ENCODE measurements around the gene SPATA32. TPM values are rescaled to one million over a fixed set of nuclear protein-coding genes. Genes with fewer than 3 reads are reported as not detected.

The SPATA32 gene
- total RNA-seq, 1 donor from 2014 or later, result not detected

DNA sequence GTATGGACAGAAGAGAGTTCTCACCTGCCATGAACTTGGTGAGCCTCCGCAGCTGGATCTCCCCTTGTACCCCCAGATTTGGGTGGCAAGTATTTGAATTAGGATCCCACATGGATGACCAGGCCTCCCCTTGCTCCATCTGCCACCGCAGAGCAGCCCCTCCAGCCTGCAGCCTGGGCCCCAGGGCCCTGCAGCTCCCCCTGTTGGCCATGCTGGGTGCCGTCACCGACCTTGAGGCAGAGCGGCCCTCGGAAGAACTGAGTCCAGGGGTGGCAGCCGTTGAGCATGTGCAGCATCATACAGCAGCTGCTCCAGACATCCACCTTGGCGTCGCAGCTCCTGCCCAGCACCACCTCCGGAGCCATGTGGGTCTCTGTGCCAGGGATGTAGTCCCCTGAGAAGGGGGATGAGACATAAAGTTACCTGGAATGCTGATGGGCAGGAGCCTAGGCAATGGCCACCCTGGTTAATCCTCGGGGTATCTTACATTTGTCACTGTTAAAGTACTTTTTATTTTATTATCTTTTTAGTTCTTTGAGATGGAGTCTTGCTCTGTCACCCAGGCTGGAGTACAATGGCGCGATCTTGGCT, 9.0 kb upstream of the SPATA32 start:
- no peaks in the 10 kb centered on the region for H3F3A ChIP-seq (ENCODE audit: low read depth)
- peak; percentile 71 for DNase-seq (ENCODE audit: low spot score)
- no peaks in the 10 kb centered on the region for H3K79me2 ChIP-seq (ENCODE audit: low read depth)
- no peak overlapping the region for H3K27ac ChIP-seq
- H4K20me1 ChIP-seq (ENCODE audit: low read depth), result no peaks in the 10 kb centered on the region
- H3K36me3 ChIP-seq, result no peaks in the 10 kb centered on the region
- no peak overlapping the region for H2AFZ ChIP-seq (replicated peaks)
- no peaks in the 10 kb centered on the region for H3K4me1 ChIP-seq
- H3K9ac ChIP-seq, result no peak overlapping the region
- no peaks in the 10 kb centered on the region for H3K9me3 ChIP-seq (ENCODE audit: low read depth)
- H3K27me3 ChIP-seq, result no peaks in the 10 kb centered on the region
- H3K36me3 Mint-ChIP-seq, result peaks cover 27% of the 10 kb centered on the region
- no peak overlapping the region for H3K4me2 ChIP-seq
- H3K4me1 Mint-ChIP-seq, result peaks cover 9% of the 10 kb centered on the region
- no peak overlapping the region for H3K4me3 ChIP-seq
- no peaks in the 10 kb centered on the region for H3K9me3 Mint-ChIP-seq
- H3K27me3 Mint-ChIP-seq (ENCODE audit: insufficient read depth, low read depth), result no peaks in the 10 kb centered on the region
- TF ChIP-seq, protein P1, sequence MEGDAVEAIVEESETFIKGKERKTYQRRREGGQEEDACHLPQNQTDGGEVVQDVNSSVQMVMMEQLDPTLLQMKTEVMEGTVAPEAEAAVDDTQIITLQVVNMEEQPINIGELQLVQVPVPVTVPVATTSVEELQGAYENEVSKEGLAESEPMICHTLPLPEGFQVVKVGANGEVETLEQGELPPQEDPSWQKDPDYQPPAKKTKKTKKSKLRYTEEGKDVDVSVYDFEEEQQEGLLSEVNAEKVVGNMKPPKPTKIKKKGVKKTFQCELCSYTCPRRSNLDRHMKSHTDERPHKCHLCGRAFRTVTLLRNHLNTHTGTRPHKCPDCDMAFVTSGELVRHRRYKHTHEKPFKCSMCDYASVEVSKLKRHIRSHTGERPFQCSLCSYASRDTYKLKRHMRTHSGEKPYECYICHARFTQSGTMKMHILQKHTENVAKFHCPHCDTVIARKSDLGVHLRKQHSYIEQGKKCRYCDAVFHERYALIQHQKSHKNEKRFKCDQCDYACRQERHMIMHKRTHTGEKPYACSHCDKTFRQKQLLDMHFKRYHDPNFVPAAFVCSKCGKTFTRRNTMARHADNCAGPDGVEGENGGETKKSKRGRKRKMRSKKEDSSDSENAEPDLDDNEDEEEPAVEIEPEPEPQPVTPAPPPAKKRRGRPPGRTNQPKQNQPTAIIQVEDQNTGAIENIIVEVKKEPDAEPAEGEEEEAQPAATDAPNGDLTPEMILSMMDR (IDR thresholded peaks at IDR 0.05), result peak; percentile 83
- no peak for TF ChIP-seq EZH2 (IDR thresholded peaks at IDR 0.05)
- H3K4me3 Mint-ChIP-seq, result no peak overlapping the region
- H3K27ac Mint-ChIP-seq, result no peak overlapping the region

DNA sequence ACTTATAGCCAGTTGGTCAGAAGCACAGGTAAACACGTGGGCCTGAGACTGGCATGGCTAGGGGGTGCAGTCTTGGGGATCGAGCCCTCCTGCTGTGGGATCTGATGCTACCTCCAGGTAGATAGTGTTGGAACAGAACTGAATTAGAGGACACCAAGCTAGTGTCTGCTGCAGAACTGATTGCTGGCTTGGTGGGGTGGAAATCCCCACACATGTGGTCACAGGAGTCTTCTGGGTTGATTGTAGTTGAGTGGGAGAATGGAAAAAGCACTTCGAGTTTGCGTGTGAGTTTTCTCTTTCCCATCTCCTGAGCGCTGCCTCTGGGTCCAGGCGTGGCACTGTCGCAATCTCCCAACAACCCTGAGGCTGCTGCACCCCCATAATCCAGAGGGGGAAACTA, 8.0 kb upstream of the SPATA32 start:
- Histone ChIP-seq H3K4me2 (no peak overlapping the region), H3K9me3 (ENCODE audit: low read depth) (no peaks in the 10 kb centered on the region), H2AFZ (replicated peaks) (no peak overlapping the region), H3K36me3 (no peaks in the 10 kb centered on the region), H4K20me1 (ENCODE audit: low read depth) (no peaks in the 10 kb centered on the region), H3K27me3 (no peaks in the 10 kb centered on the region), H3K27ac (no peak overlapping the region), H3K9ac (no peak overlapping the region), H3K4me1 (no peaks in the 10 kb centered on the region), H3F3A (ENCODE audit: low read depth) (no peaks in the 10 kb centered on the region), H3K4me3 (no peak overlapping the region), H3K79me2 (ENCODE audit: low read depth) (no peaks in the 10 kb centered on the region)
- no peaks in the 10 kb centered on the region for H3K9me3 Mint-ChIP-seq
- H3K27ac Mint-ChIP-seq, result no peak overlapping the region
- H3K27me3 Mint-ChIP-seq (ENCODE audit: insufficient read depth, low read depth), result no peaks in the 10 kb centered on the region
- H3K4me3 Mint-ChIP-seq, result no peak overlapping the region
- H3K36me3 Mint-ChIP-seq, result peaks cover 25% of the 10 kb centered on the region
- TF ChIP-seq EZH2phosphoT487 (IDR thresholded peaks at IDR 0.05) (no peak), EZH2 (IDR thresholded peaks at IDR 0.05) (no peak)
- TF ChIP-seq, protein P1 (IDR thresholded peaks at IDR 0.05), result no peak
- DNase-seq (ENCODE audit: low spot score), result no peak
- peaks cover 9% of the 10 kb centered on the region for H3K4me1 Mint-ChIP-seq

DNA sequence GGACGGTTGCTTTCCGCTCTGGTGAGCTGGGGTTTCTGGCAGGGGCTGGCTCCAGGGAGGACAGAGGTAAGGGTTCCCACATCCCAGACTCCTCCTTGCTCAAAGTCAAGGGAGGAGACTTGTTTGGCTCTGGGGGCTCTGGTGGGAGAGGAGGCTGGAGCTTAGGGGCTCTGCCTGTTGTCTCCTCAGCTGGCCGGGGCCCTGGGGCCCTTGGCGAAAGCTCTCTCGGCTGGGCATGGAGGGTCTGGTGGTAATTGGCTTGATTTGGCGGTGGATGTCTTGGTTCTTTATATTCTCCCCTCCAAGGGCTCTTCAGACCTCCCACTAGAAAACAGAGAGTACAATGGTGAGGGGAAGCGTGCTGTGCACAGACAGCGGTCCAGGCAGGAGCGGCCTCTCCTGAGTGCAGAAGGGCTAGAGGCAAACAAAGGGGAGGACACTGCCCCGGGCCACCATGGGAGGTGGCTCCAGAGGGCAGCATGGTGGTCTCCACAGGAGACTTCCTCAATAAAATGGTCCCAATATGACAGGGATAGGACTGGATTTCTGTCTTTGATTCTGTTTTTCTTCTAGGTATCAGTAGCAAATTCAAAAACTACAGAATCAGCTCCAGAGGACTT, 5.7 kb upstream of the SPATA32 start:
- H3K9me3 Mint-ChIP-seq, result no peaks in the 10 kb centered on the region

More for the DNA sequence above, 5.7 kb upstream of the SPATA32 start:
- no peak overlapping the region for H2AFZ ChIP-seq (replicated peaks)
- Mint-ChIP-seq H3K36me3 (peaks cover 24% of the 10 kb centered on the region), H3K27ac (peak overlapping the region; percentile 69), H3K4me1 (peaks cover 15% of the 10 kb centered on the region), H3K4me3 (no peak overlapping the region), H3K27me3 (ENCODE audit: insufficient read depth, low read depth) (no peaks in the 10 kb centered on the region)
- no peaks in the 10 kb centered on the region for H3K9me3 ChIP-seq (ENCODE audit: low read depth)
- no peaks in the 10 kb centered on the region for H3K36me3 ChIP-seq
- no peak overlapping the region for H3K4me3 ChIP-seq
- no peaks in the 10 kb centered on the region for H3K79me2 ChIP-seq (ENCODE audit: low read depth)
- H3K27me3 ChIP-seq, result no peaks in the 10 kb centered on the region
- no peak for DNase-seq (ENCODE audit: low spot score)
- H4K20me1 ChIP-seq (ENCODE audit: low read depth), result no peaks in the 10 kb centered on the region
- H3K9ac ChIP-seq, result no peak overlapping the region
- peaks cover 3% of the 10 kb centered on the region for H3K4me1 ChIP-seq
- H3F3A ChIP-seq (ENCODE audit: low read depth), result no peaks in the 10 kb centered on the region
- H3K27ac ChIP-seq, result no peak overlapping the region
- no peak overlapping the region for H3K4me2 ChIP-seq
- TF ChIP-seq EZH2phosphoT487 (IDR thresholded peaks at IDR 0.05) (no peak), EZH2 (IDR thresholded peaks at IDR 0.05) (no peak)
- TF ChIP-seq, protein P1 (IDR thresholded peaks at IDR 0.05), result no peak
